ENCODE results near the gene GIPC2. TPM values are rescaled to one million over a fixed set of nuclear protein-coding genes. Genes with fewer than 3 reads are reported as not detected.
A peak's percentile ranks its signal among the peaks of the same experiment; 100 is the strongest.

Gene GIPC2
- total RNA-seq, 1 experiment from 2014 or later, result 0.07 TPM

GRCh38 chr1:78101514-78101913 lies 55.7 kb downstream of the GIPC2 start:
- BruUV-seq (replicated peaks), result no TSS peak
- Histone ChIP-seq H3K4me2 (ENCODE audit: low read length) (peak overlapping the region; percentile 61), H3K9me2 (ENCODE audit: insufficient read depth) (no peaks in the 10 kb centered on the region), H4K20me1 (ENCODE audit: insufficient read depth) (no peaks in the 10 kb centered on the region), H3K27ac (ENCODE audit: low read depth, low read length) (peak overlapping the region; percentile 53; the same call in 1 of the 2 replicates), H3K9me3 (ENCODE audit: control insufficient read depth in 1 of 2, insufficient read depth in 1 of 2, low read depth in 1 of 2, low read length in 2 of 2) (no peaks in the 10 kb centered on the region), H3K4me3 (replicated peaks in 1 of 2; ENCODE audit: low read depth in 1 of 2, low read length in 2 of 2) (peak overlapping the region in 1 of 2 experiments; percentile 31; a peak in 1 of 4 replicates), H2AFZ (ENCODE audit: low read depth, low read length, poor library complexity, severe bottlenecking) (peak overlapping the region; percentile 63), H3K36me3 (ENCODE audit: control insufficient read depth in 1 of 2, insufficient read depth in 2 of 2, low read length in 2 of 2) (no peaks in the 10 kb centered on the region), H3K79me2 (ENCODE audit: insufficient read depth, low read length) (no peaks in the 10 kb centered on the region), H3K4me1 (ENCODE audit: control insufficient read depth in 1 of 2, insufficient read depth in 2 of 2, low read length in 2 of 2) (peaks cover 17 to 55% of the 10 kb centered on the region in 2 experiments), H3K9ac (ENCODE audit: low read length) (peak overlapping the region; percentile 40), H3K27me3 (ENCODE audit: insufficient read depth, low read length) (no peaks in the 10 kb centered on the region)
- intact Hi-C loops (cut with micrococcal nuclease), result no loop called here
- POLR2A ChIA-PET, result interaction anchor here (0.9 to 2.7 kb wide), 4 partner anchors 11 to 121 kb away, joined by 3 to 30 read pairs (median 5); partner anchors contain the start of gene DNAJB4
- RAD21 ChIA-PET (ENCODE audit: low non-redundant PET in 1 of 2, low total read pairs in 2 of 2, uncharacterized antibody in 2 of 2, unreplicated experiment in 2 of 2), result no interaction called here
- ATAC-seq (peak; percentile 68), DNase-seq (ENCODE audit: low read depth, low spot score) (peak; percentile 82)
- CTCF ChIA-PET, result interaction anchor here (1.0 to 1.6 kb wide), 2 partner anchors 12 to 13 kb away, joined by 4 to 8 read pairs; no protein-coding TSS in a partner anchor
- TF ChIP-seq ZNF274 (IDR thresholded peaks at IDR 0.05; ENCODE audit: low read depth, low read length), result no peak
- peak; percentile 63; the same call in 1 of the 2 replicates for TF ChIP-seq POLR2AphosphoS5 (IDR thresholded peaks at IDR 0.05; ENCODE audit: low read depth, low read length)
- peak; percentile 80 for TF ChIP-seq FOSL1 (IDR thresholded peaks at IDR 0.05; ENCODE audit: low read depth)
- TF ChIP-seq CTCF (IDR thresholded peaks at IDR 0.05 in 2 of 3, conservative IDR thresholded peaks at IDR 0.05 in 1 of 3; ENCODE audit: borderline replicate concordance in 1 of 3, insufficient read depth in 1 of 3, low read depth in 2 of 3, low read length in 2 of 3), result no peak
- TF ChIP-seq EGR1 (IDR thresholded peaks at IDR 0.05; ENCODE audit: low read depth), result 0 out of 2 replicates have a peak, but pooled peaks have one; percentile 13
- no peak for TF ChIP-seq EZH2phosphoT487 (IDR thresholded peaks at IDR 0.05; ENCODE audit: borderline replicate concordance)
- peak; percentile 81 for TF ChIP-seq CBX3 (IDR thresholded peaks at IDR 0.05; ENCODE audit: low read depth)
- peak; percentile 52; the same call in 1 of the 2 replicates for TF ChIP-seq SRF (IDR thresholded peaks at IDR 0.05; ENCODE audit: low read depth)
- no peak for TF ChIP-seq REST (IDR thresholded peaks at IDR 0.05; ENCODE audit: low read depth)
- TF ChIP-seq ATF3 (IDR thresholded peaks at IDR 0.05), result no peak
- TF ChIP-seq RAD21 (IDR thresholded peaks at IDR 0.05; ENCODE audit: low read depth), result peak; percentile 23; the same call in 1 of the 2 replicates
- TF ChIP-seq SIN3A (IDR thresholded peaks at IDR 0.05; ENCODE audit: low read depth), result no peak
- TF ChIP-seq CEBPB (IDR thresholded peaks at IDR 0.05; ENCODE audit: low read depth), result no peak; the same call in 1 of the 2 replicates
- no peak for TF ChIP-seq ELF1 (IDR thresholded peaks at IDR 0.05; ENCODE audit: borderline replicate concordance, low read depth)
- peak; percentile 52 for TF ChIP-seq ZBTB33 (IDR thresholded peaks at IDR 0.05; ENCODE audit: extremely low read depth, insufficient replicate concordance, low read length)
- peak; percentile 75 for TF ChIP-seq YY1 (IDR thresholded peaks at IDR 0.05; ENCODE audit: extremely low read depth, insufficient replicate concordance, low read depth, low read length)
- peak; percentile 84 for TF ChIP-seq SP1 (IDR thresholded peaks at IDR 0.05; ENCODE audit: low read depth)
- no peak for TF ChIP-seq EZH2 (IDR thresholded peaks at IDR 0.05)
- TF ChIP-seq TCF7L2 (IDR thresholded peaks at IDR 0.05; ENCODE audit: borderline replicate concordance, extremely low read depth, insufficient read depth, insufficient read length), result peak; percentile 71
- no peak for TF ChIP-seq POLR2A (IDR thresholded peaks at IDR 0.05; ENCODE audit: borderline replicate concordance, extremely low read depth, insufficient read depth, insufficient read length)
- TF ChIP-seq JUND (IDR thresholded peaks at IDR 0.05), result peak; percentile 85

All from HCT116 (cell line).